Mesothelial cell of epicardium (in vitro differentiated cells): ENCODE measurements around the gene CUL1. TPM values are rescaled to one million over a fixed set of nuclear protein-coding genes. Genes with fewer than 3 reads are reported as not detected.

Experiments
- DNase-seq, 2 experiments: peaks; one replicate each; pipeline ENCODE4 v3.0.0; 2021; ENCODE audit warnings: low spot score in 2 of 2; ENCODE audit not compliant: unreplicated experiment in 2 of 2
- H3K27ac Mint-ChIP-seq: 2 replicates; pipeline ENCODE4 v1.8.0; 2021; ENCODE audit warnings: mixed read lengths
- H3K27me3 Mint-ChIP-seq: 2 replicates; pipeline ENCODE4 v1.8.0; 2021; ENCODE audit warnings: low read depth, mixed read lengths
- H3K36me3 Mint-ChIP-seq: 2 replicates; pipeline ENCODE4 v1.8.0; 2021; ENCODE audit warnings: mixed read lengths
- H3K4me1 Mint-ChIP-seq: 2 replicates; pipeline ENCODE4 v1.8.0; 2021; ENCODE audit warnings: mixed read lengths
- H3K4me3 Mint-ChIP-seq: 2 replicates; pipeline ENCODE4 v1.8.0; 2021; ENCODE audit warnings: mild to moderate bottlenecking, moderate library complexity, mixed read lengths
- H3K9me3 Mint-ChIP-seq: 2 replicates; pipeline ENCODE4 v1.8.0; 2021; ENCODE audit warnings: mixed read lengths
- total RNA-seq: library from RNA; stranded (reverse); gene quantifications from 3 replicates; pipeline ENCODE4 v1.2.1, GENCODE V29; 2021
- TF ChIP-seq, protein P1 (sequence below): fragments of 200-600 bp; sonication (generic); IDR thresholded peaks from one replicate; pipeline ENCODE4 v1.5.0; 2021; ENCODE audit warnings: antibody characterized with exemption; ENCODE audit not compliant: unreplicated experiment

The CUL1 gene
- total RNA-seq, 1 donor from 2014 or later = 60.9 TPM

GRCh38 chr7:148727501-148728278 is 29.0 kb downstream of the CUL1 start:
- Mint-ChIP-seq H3K36me3 (peaks cover 13% of the 10 kb centered on the region), H3K9me3 (no peaks in the 10 kb centered on the region), H3K4me3 (no peak overlapping the region), H3K4me1 (peaks cover 5% of the 10 kb centered on the region), H3K27ac (no peak overlapping the region), H3K27me3 (no peaks in the 10 kb centered on the region)
- TF ChIP-seq, protein P1, sequence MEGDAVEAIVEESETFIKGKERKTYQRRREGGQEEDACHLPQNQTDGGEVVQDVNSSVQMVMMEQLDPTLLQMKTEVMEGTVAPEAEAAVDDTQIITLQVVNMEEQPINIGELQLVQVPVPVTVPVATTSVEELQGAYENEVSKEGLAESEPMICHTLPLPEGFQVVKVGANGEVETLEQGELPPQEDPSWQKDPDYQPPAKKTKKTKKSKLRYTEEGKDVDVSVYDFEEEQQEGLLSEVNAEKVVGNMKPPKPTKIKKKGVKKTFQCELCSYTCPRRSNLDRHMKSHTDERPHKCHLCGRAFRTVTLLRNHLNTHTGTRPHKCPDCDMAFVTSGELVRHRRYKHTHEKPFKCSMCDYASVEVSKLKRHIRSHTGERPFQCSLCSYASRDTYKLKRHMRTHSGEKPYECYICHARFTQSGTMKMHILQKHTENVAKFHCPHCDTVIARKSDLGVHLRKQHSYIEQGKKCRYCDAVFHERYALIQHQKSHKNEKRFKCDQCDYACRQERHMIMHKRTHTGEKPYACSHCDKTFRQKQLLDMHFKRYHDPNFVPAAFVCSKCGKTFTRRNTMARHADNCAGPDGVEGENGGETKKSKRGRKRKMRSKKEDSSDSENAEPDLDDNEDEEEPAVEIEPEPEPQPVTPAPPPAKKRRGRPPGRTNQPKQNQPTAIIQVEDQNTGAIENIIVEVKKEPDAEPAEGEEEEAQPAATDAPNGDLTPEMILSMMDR = no peak
- no peak for DNase-seq

- no peak for DNase-seq
- peaks cover 26% of the 10 kb centered on the region for H3K36me3 Mint-ChIP-seq
- TF ChIP-seq, protein P1 = no peak
- H3K4me3 Mint-ChIP-seq = no peak overlapping the region
- H3K27me3 Mint-ChIP-seq = no peaks in the 10 kb centered on the region
- no peaks in the 10 kb centered on the region for H3K9me3 Mint-ChIP-seq
- H3K27ac Mint-ChIP-seq = peak overlapping the region; percentile 36
- H3K4me1 Mint-ChIP-seq = peaks cover 5% of the 10 kb centered on the region
Observed at GRCh38 chr7:148729984-148730733, 31.5 kb downstream of the CUL1 start.

- Mint-ChIP-seq H3K27me3 (no peaks in the 10 kb centered on the region), H3K36me3 (peaks cover 41% of the 10 kb centered on the region), H3K9me3 (no peaks in the 10 kb centered on the region), H3K4me1 (peaks cover 5% of the 10 kb centered on the region), H3K27ac (no peak overlapping the region), H3K4me3 (no peak overlapping the region)
- no peak for DNase-seq
- TF ChIP-seq, protein P1 = no peak
Observed at GRCh38 chr7:148732862-148733261, 34.2 kb downstream of the CUL1 start.

GRCh38 chr7:148733496-148733895 is 34.8 kb downstream of the CUL1 start:
- no peak for DNase-seq
- Mint-ChIP-seq H3K4me3 (no peak overlapping the region), H3K27ac (no peak overlapping the region), H3K4me1 (peaks cover 5% of the 10 kb centered on the region), H3K9me3 (no peaks in the 10 kb centered on the region), H3K36me3 (peaks cover 46% of the 10 kb centered on the region), H3K27me3 (no peaks in the 10 kb centered on the region)
- TF ChIP-seq, protein P1 = no peak

DNA sequence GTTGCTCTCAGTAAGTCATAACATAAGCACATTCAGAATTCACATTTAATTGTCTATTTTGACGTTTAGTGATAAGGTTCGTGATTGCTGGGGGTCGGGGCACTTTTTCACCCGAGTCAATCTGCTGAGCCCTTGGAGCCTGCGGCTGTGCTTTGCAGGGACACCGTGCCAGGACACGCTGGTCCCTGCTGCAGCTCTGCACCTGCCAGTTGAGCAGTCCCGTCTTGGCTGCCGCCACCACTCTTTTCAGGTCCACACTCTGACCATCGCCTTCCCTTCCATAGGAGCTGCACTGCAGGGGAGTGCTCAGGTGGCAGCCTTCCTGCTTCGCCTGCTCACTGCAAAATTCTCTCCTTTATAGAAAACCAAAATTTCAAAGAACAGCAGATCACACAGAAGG is 36.4 kb downstream of the CUL1 start:
- H3K4me3 Mint-ChIP-seq = no peak overlapping the region
- H3K36me3 Mint-ChIP-seq = peaks cover 54% of the 10 kb centered on the region
- no peaks in the 10 kb centered on the region for H3K27me3 Mint-ChIP-seq
- no peak for DNase-seq
- no peak overlapping the region for H3K27ac Mint-ChIP-seq
- H3K9me3 Mint-ChIP-seq = no peaks in the 10 kb centered on the region
- TF ChIP-seq, protein P1 = no peak
- peaks cover 9% of the 10 kb centered on the region for H3K4me1 Mint-ChIP-seq
